Liver (tissue), 9 donors: Measurements from ENCODE around the gene IMMT. TPM values are rescaled to one million over a fixed set of nuclear protein-coding genes. Genes with fewer than 3 reads are reported as not detected.

Source experiments
- DNase-seq: peaks from one replicate; pipeline ENCODE4 v3.0.0-alpha.2; 2017; ENCODE audit warnings: low spot score
- H3K27ac ChIP-seq, 2 donors: one replicate each; pipeline ENCODE4 v1.7.0; 2013; ENCODE audit warnings: inconsistent platforms in 2 of 2, low read length in 2 of 2, control low read depth in 1 of 2, low read depth in 1 of 2, mild to moderate bottlenecking in 1 of 2
- H3K27me3 ChIP-seq, 4 donors: one replicate each; pipeline versions ENCODE4 v1.6.1 to v1.7.0; 2013; ENCODE audit warnings: low read length in 3 of 4, inconsistent platforms in 1 of 4, mild to moderate bottlenecking in 1 of 4, moderate library complexity in 1 of 4; ENCODE audit not compliant: control insufficient read depth in 4 of 4, insufficient read depth in 4 of 4
- H3K36me3 ChIP-seq, 4 donors: one replicate each; pipeline versions ENCODE4 v1.6.1 to v1.7.0; 2013; ENCODE audit warnings: low read length in 3 of 4, mild to moderate bottlenecking in 3 of 4, low read depth in 1 of 4, moderate library complexity in 1 of 4; ENCODE audit not compliant: control insufficient read depth in 4 of 4, insufficient read depth in 3 of 4
- H3K4me1 ChIP-seq, 4 donors: one replicate each; pipeline versions ENCODE4 v1.6.1 to v1.7.0; 2013; ENCODE audit warnings: low read length in 3 of 4, mild to moderate bottlenecking in 3 of 4, moderate library complexity in 1 of 4; ENCODE audit not compliant: control insufficient read depth in 4 of 4, insufficient read depth in 4 of 4
- H3K4me3 ChIP-seq, 3 donors: one replicate each; pipeline versions ENCODE4 v1.6.1 to v1.7.0; 2013; ENCODE audit warnings: low read length in 3 of 3, control low read depth in 1 of 3, low read depth in 1 of 3, mild to moderate bottlenecking in 1 of 3
- H3K9ac ChIP-seq, 2 donors: one replicate each; pipeline ENCODE4 v1.7.0; 2013; ENCODE audit warnings: low read length in 2 of 2, mild to moderate bottlenecking in 2 of 2, moderate library complexity in 2 of 2, control low read depth in 1 of 2, low read depth in 1 of 2
- H3K9me3 ChIP-seq, 4 donors: one replicate each; pipeline versions ENCODE4 v1.6.1 to v1.7.0; 2013; ENCODE audit warnings: low read length in 3 of 4; ENCODE audit not compliant: control insufficient read depth in 4 of 4
- FOXA1 ChIP-seq: IDR thresholded peaks from 2 replicates; pipeline ENCODE4 v1.6.1; 2016; ENCODE audit warnings: antibody characterized with exemption
- FOXA2 ChIP-seq: IDR thresholded peaks from 2 replicates; pipeline ENCODE4 v1.6.1; 2016; ENCODE audit warnings: antibody characterized with exemption
- GABPA ChIP-seq, 2 donors: IDR thresholded peaks in 1 of 2; conservative IDR thresholded peaks in 1 of 2; 2 replicates each; pipeline ENCODE4 v1.6.1; 2016; ENCODE audit warnings: antibody characterized with exemption in 2 of 2, mild to moderate bottlenecking in 1 of 2, moderate library complexity in 1 of 2
- HNF4A ChIP-seq, 2 donors: conservative IDR thresholded peaks; 2 replicates each; pipeline ENCODE4 v1.6.1; 2016; ENCODE audit warnings: antibody characterized with exemption in 2 of 2, mild to moderate bottlenecking in 2 of 2
- HNF4G ChIP-seq: IDR thresholded peaks from 2 replicates; pipeline ENCODE4 v1.6.1; 2016; ENCODE audit warnings: antibody characterized with exemption
- JUND ChIP-seq, 2 donors: IDR thresholded peaks; 2 replicates each; pipeline ENCODE4 v1.6.1; 2016; ENCODE audit warnings: antibody characterized with exemption in 2 of 2
- NR2F2 ChIP-seq: IDR thresholded peaks from 2 replicates; pipeline ENCODE4 v1.6.1; 2016; ENCODE audit warnings: antibody characterized with exemption
- RAD21 ChIP-seq, 2 donors: IDR thresholded peaks; 2 replicates each; pipeline ENCODE4 v1.6.1; 2016; ENCODE audit warnings: antibody characterized with exemption in 2 of 2, mild to moderate bottlenecking in 2 of 2
- RXRA ChIP-seq, 2 donors: IDR thresholded peaks; 2 replicates each; pipeline ENCODE4 v1.6.1; 2017 to 2018; ENCODE audit warnings: antibody characterized with exemption in 2 of 2, mild to moderate bottlenecking in 1 of 2
- SP1 ChIP-seq: IDR thresholded peaks from 2 replicates; pipeline ENCODE4 v1.6.1; 2018; ENCODE audit warnings: antibody characterized with exemption, mild to moderate bottlenecking
- TAF1 ChIP-seq: conservative IDR thresholded peaks from 2 replicates; pipeline ENCODE4 v1.6.1; 2016; ENCODE audit warnings: antibody characterized with exemption, mild to moderate bottlenecking
- WGBS: extraction: QIAGEN DNeasy Blood & Tissue Kit; methylation state at CpG from one replicate; pipeline ENCODE4 v1.1.7; 2013; 5-methylcytosine and 5-hydroxymethylcytosine counted together
- polyA plus RNA-seq, 2 donors: library from polyadenylated mRNA; stranded (reverse) in 1 of 2; unstranded in 1 of 2; fragments of 200-250 nt in 1 of 2; fragments of >200 nt in 1 of 2; fragmentation: Nextera tagmentation in 1 of 2; extraction: Ambion mirVana in 1 of 2; gene quantifications; one replicate each; pipeline versions ENCODE4 v1.2.1 to v1.2.3, GENCODE V29; 2013 to 2015
- total RNA-seq, 2 donors: library from RNA; depleted of rRNA; stranded (reverse); fragments of >200 nt; gene quantifications; one replicate each; pipeline ENCODE4 v1.2.3, GENCODE V29; 2014
- TF ChIP-seq, protein P1 (sequence below): fragments of 150-350 bp; IDR thresholded peaks from 2 replicates; pipeline ENCODE4 v1.5.1; 2017; ENCODE audit warnings: improper control_type of control experiment, low read depth, low read length; ENCODE audit not compliant: missing input control
- TF ChIP-seq, protein P2 (sequence below): IDR thresholded peaks from 2 replicates; pipeline ENCODE4 v1.6.1; 2016; ENCODE audit warnings: antibody characterized with exemption, mild to moderate bottlenecking
- TF ChIP-seq, protein P3 (sequence below): IDR thresholded peaks from 2 replicates; pipeline ENCODE4 v1.6.1; 2016; ENCODE audit warnings: antibody characterized with exemption
- TF ChIP-seq, protein P4 (sequence below): IDR thresholded peaks from 2 replicates; pipeline ENCODE4 v1.6.1; 2016; ENCODE audit warnings: antibody characterized with exemption
- TF ChIP-seq, protein P5 (sequence below): IDR thresholded peaks from 2 replicates; pipeline ENCODE4 v1.6.1; 2016; ENCODE audit warnings: antibody characterized with exemption
- donor health status: healthy.
- donor health status: healthy.
- donor health status: healthy.
- donor health status: healthy.
- donor health status: healthy.

The IMMT gene
- total and polyA plus RNA-seq, 4 donors, result 38.3 to 49.1 (median 46.9) TPM

DNA sequence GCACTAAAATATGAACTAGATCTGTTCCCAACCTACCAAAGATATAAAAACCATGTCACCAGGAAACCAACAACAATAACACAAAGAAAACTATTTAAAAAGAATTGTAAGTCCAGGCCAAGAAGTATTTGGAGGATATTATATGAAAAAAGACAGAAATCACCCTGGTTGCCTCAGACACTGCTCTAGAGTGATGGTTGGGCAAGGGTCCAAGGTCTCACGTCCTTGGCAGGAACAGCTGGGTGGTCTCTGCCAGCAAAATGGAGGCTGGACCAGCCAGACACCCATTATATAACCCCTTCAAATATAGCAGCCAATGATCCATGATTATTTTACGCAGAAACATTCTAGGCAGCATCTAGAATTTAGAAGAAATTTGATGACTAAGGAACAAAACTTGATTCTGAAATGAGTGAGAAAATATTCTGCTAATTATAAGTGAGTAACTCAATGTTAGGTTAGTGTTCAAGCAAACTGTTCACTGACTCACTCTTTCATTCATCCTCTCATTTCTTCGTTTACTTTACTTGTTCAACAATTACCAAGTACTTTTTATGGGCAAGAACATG lies 39.4 kb upstream of the IMMT start:
- no peak overlapping the region for H3K27ac ChIP-seq
- H3K9ac ChIP-seq, result no peak overlapping the region
- no peak overlapping the region for H3K4me3 ChIP-seq
- no peaks in the 10 kb centered on the region for H3K4me1 ChIP-seq
- TF ChIP-seq TAF1, result no peak
- no peak for TF ChIP-seq RAD21 (IDR thresholded peaks at IDR 0.05)
- TF ChIP-seq, protein P1, sequence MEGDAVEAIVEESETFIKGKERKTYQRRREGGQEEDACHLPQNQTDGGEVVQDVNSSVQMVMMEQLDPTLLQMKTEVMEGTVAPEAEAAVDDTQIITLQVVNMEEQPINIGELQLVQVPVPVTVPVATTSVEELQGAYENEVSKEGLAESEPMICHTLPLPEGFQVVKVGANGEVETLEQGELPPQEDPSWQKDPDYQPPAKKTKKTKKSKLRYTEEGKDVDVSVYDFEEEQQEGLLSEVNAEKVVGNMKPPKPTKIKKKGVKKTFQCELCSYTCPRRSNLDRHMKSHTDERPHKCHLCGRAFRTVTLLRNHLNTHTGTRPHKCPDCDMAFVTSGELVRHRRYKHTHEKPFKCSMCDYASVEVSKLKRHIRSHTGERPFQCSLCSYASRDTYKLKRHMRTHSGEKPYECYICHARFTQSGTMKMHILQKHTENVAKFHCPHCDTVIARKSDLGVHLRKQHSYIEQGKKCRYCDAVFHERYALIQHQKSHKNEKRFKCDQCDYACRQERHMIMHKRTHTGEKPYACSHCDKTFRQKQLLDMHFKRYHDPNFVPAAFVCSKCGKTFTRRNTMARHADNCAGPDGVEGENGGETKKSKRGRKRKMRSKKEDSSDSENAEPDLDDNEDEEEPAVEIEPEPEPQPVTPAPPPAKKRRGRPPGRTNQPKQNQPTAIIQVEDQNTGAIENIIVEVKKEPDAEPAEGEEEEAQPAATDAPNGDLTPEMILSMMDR, result no peak
- no peak for TF ChIP-seq RXRA (IDR thresholded peaks at IDR 0.05)
- no peak for TF ChIP-seq FOXA1
- TF ChIP-seq HNF4G, result no peak
- H3K27me3 ChIP-seq, result no peaks in the 10 kb centered on the region
- DNase-seq, result no peak
- H3K9me3 ChIP-seq, result no peaks in the 10 kb centered on the region
- H3K36me3 ChIP-seq, result no peaks in the 10 kb centered on the region
- WGBS, result 70% methylated on average over 3 of the region's 3 CpGs

DNA sequence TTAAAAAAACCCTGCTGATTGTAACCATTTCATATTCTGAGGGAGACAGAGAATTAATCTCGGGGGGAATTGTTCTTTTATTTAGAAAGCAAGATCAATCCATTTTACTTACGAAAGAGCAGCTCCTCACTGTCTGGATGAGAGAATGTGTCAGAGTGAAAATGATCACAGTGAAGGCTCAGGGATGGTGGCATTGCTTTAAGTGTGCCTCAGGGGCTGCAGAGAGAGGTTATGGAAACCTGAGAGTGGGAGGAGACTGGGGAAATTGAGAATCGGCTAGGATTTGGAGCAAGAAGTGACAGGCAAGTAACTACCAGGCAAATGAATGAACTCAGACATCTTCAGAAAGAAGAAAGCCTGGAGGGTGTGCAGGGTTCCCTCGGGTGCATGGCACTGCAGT lies 38.2 kb upstream of the IMMT start:
- TF ChIP-seq, protein P2, sequence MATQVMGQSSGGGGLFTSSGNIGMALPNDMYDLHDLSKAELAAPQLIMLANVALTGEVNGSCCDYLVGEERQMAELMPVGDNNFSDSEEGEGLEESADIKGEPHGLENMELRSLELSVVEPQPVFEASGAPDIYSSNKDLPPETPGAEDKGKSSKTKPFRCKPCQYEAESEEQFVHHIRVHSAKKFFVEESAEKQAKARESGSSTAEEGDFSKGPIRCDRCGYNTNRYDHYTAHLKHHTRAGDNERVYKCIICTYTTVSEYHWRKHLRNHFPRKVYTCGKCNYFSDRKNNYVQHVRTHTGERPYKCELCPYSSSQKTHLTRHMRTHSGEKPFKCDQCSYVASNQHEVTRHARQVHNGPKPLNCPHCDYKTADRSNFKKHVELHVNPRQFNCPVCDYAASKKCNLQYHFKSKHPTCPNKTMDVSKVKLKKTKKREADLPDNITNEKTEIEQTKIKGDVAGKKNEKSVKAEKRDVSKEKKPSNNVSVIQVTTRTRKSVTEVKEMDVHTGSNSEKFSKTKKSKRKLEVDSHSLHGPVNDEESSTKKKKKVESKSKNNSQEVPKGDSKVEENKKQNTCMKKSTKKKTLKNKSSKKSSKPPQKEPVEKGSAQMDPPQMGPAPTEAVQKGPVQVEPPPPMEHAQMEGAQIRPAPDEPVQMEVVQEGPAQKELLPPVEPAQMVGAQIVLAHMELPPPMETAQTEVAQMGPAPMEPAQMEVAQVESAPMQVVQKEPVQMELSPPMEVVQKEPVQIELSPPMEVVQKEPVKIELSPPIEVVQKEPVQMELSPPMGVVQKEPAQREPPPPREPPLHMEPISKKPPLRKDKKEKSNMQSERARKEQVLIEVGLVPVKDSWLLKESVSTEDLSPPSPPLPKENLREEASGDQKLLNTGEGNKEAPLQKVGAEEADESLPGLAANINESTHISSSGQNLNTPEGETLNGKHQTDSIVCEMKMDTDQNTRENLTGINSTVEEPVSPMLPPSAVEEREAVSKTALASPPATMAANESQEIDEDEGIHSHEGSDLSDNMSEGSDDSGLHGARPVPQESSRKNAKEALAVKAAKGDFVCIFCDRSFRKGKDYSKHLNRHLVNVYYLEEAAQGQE, result no peak
- TF ChIP-seq FOXA1 (no peak), HNF4G (no peak), GABPA (IDR thresholded peaks at IDR 0.05 in 1 of 2, conservative IDR thresholded peaks at IDR 0.05 in 1 of 2) (no peak), SP1 (no peak), RAD21 (IDR thresholded peaks at IDR 0.05) (no peak), FOXA2 (no peak), JUND (IDR thresholded peaks at IDR 0.05) (no peak), NR2F2 (no peak), HNF4A (conservative IDR thresholded peaks at IDR 0.05) (no peak)
- TF ChIP-seq, protein P3, sequence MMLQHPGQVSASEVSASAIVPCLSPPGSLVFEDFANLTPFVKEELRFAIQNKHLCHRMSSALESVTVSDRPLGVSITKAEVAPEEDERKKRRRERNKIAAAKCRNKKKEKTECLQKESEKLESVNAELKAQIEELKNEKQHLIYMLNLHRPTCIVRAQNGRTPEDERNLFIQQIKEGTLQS, result no peak
- TF ChIP-seq, protein P4, sequence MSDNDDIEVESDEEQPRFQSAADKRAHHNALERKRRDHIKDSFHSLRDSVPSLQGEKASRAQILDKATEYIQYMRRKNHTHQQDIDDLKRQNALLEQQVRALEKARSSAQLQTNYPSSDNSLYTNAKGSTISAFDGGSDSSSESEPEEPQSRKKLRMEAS, result no peak
- TF ChIP-seq, protein P5, sequence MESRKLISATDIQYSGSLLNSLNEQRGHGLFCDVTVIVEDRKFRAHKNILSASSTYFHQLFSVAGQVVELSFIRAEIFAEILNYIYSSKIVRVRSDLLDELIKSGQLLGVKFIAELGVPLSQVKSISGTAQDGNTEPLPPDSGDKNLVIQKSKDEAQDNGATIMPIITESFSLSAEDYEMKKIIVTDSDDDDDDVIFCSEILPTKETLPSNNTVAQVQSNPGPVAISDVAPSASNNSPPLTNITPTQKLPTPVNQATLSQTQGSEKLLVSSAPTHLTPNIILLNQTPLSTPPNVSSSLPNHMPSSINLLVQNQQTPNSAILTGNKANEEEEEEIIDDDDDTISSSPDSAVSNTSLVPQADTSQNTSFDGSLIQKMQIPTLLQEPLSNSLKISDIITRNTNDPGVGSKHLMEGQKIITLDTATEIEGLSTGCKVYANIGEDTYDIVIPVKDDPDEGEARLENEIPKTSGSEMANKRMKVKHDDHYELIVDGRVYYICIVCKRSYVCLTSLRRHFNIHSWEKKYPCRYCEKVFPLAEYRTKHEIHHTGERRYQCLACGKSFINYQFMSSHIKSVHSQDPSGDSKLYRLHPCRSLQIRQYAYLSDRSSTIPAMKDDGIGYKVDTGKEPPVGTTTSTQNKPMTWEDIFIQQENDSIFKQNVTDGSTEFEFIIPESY, result no peak
- TF ChIP-seq, protein P1, result no peak
- Histone ChIP-seq H3K27me3 (no peaks in the 10 kb centered on the region), H3K9ac (no peak overlapping the region), H3K9me3 (no peaks in the 10 kb centered on the region), H3K27ac (no peak overlapping the region), H3K4me3 (no peak overlapping the region), H3K4me1 (no peaks in the 10 kb centered on the region), H3K36me3 (no peaks in the 10 kb centered on the region)
- no peak for DNase-seq
- WGBS, result 64% methylated on average over 4 of the region's 4 CpGs
